ENCODE results near the gene TACC3.

Gene TACC3

DNA sequence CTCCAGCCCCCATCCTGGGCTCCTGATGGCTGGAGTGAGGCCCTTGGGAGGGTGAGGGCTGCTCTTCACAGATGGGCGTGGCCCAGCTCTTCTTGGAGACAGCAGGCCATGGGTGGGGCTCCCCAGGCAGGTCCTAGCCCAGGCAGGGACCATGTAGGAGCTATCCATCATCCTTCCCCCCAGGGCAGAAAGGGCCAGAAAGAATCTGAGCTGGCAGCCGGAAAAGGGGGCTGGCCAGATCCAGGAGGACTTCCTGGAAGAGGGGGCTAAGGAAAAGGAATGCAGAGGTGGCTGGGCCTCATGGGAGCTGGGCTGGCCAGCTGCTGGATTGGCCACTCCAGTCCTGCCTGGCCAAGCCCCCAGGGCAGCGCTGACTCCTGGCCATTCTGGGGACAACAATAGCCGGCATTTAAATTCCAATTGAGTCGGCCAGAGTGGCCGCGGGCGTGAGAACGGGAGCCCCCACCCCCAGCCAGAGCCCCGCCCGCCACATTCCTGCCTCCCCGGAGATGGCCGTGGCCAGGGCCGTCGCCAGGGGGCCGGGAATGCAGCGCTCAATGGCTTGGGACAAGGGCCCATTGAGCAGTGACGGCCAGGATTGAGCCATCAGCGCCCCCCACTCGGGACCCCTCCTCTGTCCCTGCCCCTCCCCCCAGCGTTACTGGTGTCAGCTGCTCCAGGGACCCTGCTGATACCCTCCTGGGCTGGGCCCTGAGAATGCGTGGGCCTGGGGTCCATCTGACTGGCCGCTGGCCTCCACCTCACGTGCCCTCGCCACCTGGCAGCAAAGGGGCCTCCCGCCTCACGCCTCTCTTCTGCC is 56.7 kb downstream of the TACC3 start:
- peak; percentile 35 for DNase-seq

GRCh38 chr4:1778642-1779392 is 57.5 kb downstream of the TACC3 start:
- no peak for DNase-seq

GRCh38 chr4:1779588-1780382 is 58.5 kb downstream of the TACC3 start:
- no peak for DNase-seq

GRCh38 chr4:1780435-1780834 is 59.1 kb downstream of the TACC3 start:
- no peak for DNase-seq

DNA sequence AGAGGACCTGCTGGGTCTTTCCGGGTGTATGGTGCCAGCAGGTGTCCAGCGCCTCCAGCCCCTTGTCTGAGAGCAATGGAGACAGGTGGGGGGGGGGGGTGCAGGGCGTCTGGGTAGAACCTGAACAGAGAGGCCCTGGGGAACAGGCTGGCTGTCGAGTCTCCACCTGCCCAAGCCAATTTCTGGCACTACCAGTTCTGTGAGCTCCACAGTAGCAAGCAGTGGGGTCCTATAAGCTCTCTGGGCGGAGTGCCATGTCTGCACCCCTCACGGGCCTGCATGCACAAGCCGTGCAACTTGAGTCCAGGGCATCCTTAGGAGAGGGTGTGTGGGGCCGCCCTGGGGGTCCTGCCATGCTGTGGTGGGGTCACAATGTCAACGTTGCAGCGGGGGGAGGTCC is 61.7 kb downstream of the TACC3 start:
- DNase-seq, result no peak

DNA sequence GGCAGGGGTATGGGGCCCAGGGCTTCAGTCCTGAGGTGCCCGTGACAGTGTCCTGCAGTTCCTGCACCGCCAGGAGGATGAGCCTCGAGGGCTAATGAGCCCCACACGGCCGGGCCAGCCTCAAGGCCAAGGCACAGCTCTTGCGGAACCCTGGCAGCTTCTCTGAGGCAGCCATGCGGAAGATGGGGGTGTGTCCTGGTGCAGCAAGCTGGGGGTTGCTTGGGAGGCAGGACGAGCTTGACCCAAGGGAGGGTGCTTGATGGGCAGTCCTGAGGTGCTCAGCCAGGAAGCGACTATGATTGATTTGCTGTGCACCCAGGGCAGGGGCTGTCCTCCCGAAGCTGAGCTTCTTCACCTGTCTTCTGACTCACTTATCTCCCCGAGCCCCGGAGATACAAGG is 62.6 kb downstream of the TACC3 start:
- DNase-seq, result no peak

DNA sequence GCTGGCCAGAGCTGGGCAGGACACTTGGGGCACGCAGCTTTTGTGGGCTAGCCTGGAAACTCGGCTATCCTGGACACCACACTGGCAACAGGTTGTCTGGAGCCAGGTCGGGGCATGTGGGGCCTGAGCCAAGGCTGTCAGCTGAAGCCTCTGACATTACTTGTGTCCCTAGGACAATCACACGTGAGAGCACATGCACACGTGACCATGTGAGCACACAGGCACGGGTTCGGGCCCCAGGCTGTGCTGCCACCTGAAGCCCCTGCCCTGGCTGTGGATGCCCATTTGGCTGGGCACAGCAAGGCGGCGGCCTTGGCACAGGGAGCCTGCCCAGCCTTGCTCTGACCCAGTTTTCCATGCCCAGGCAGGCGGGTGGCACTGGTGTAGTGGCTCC is 63.1 kb downstream of the TACC3 start:
- DNase-seq, result no peak

DNA sequence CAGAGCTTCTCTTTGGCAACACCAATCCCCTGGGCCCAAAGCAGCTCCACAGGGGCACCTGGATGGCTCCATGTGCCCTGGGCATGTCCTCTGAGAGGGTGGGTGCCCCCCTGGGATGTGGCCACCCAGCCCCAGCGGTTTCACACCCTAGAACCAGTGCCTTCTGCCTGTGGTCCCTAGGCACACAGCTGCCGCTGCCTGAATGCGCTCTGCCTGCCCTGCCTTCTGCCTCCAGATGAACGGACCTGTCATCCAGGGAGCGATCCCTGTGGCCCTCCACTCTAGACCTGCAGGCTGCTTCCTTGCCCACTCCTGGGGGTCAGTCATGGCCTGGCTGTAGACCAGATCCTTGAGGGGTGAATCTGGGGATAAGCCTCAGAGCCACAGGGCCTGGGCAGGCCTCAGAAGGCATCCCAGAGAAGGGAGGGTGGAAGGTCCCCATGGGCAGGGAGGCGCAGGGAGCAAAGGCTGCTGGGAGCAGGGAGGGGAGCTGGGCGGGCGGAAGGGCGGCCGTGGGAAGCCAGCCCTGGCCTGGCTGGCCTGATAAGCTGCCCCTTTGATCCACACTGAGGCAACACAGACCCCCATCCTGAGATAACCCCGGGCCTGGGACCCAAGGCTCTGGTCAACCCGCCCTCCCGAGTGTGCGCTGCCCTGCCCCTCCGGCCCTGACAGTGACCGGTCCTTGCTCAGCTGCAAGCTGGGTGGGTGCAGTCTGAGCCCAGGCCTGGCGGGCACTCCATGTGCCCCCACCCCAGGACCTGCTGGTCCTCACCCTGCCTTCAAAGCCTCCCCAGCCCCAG is 63.7 kb downstream of the TACC3 start:
- DNase-seq, result no peak

DNA sequence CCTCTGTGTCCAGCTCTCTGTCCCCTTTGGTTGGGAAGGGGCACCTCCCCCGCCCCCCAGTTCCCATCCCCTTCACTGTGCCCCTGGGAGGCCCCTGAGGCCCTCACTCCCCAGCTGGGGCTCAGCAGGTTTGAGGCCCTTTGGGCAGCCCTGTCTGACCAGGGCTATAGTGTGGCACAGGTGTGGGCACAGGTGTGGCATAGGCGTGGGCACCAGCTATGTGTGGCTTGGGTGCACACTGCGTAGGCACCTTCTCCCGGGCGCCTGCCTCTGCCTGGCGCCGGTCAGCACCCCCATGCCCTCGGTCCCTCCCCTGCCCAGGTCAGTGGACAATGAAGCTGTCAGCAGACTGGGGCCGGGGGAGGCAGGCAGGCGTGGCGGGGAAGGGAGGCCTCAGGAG is 64.3 kb downstream of the TACC3 start:
- no peak for DNase-seq

GRCh38 chr4:1786544-1787362 is 65.4 kb downstream of the TACC3 start:
- no peak for DNase-seq

GRCh38 chr4:1787411-1788077 is 66.2 kb downstream of the TACC3 start:
- DNase-seq, result no peak

DNA sequence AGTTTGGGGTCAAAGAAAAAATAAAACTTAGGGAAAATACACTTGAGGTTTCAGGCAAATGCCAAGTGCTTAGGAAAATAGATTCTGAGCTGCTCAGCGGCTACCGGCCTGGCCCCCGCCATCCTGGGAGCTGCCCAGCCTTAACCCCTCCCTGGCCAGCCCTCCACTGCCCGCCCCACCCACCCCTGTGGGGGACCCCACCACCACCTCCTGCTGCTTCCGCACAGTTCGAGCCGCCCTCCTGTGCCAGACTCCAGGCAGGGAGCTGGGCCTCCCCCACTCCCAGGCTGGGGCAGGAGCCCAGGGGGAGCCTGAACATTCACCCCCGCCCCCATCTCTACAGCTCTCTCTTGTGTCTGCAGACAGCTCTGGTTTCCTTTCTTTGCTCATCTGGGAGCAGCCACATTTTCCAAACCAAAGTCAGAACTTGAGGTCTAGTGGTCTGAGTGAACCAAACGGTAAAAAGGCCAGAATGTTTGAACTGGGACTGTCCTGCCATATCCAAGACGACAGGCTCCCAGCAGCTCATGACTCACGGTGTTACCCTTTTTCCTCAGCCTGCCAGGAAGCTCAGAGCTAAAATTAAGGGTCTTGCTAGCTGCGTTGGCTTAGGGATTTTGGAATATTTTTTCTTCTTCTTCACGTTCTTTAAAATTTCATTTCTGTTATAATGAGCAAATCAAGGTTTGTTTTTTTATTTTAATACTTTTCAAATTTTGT is 67.1 kb downstream of the TACC3 start:
- peak; percentile 7 for DNase-seq

- DNase-seq, result no peak
Observed at GRCh38 chr4:1789552-1789951, 68.2 kb downstream of the TACC3 start.

DNA sequence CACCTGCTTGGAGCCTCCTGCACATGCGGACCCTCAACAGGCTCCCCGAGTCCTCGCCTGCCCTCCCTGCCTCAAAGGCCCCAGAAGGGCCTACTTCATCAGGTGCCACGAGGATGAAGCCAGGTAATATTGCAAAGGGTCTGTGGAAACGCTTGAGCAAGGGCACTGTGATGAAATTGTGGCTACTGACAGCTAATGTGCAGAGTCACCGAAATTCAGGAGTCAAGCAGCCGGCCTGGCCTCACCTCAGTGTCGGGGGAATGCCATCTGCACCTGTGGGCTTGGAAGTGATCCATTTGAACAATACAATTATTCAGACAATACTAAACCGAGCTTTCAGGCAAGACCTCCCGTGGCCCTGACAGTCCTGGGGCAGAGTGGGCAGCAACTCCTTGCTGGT is 68.7 kb downstream of the TACC3 start:
- DNase-seq, result no peak

GRCh38 chr4:1792158-1792831 is 71.0 kb downstream of the TACC3 start:
- DNase-seq, result no peak

- peak; percentile 49 for DNase-seq
Observed at GRCh38 chr4:1792832-1793495, 71.6 kb downstream of the TACC3 start, which contains the start of gene FGFR3. Gene FGFR3 (plus strand): TSS chr4:1793293. CDS start chr4:1793935, 642 bp downstream.

- DNase-seq, result peak; percentile 42
Observed at GRCh38 chr4:1793496-1793840, 72.1 kb downstream of the TACC3 start.

GRCh38 chr4:1793940-1794808 is 72.9 kb downstream of the TACC3 start:
- DNase-seq, result no peak
